Measurements from ENCODE around the gene MPHOSPH9.

The MPHOSPH9 gene

DNA sequence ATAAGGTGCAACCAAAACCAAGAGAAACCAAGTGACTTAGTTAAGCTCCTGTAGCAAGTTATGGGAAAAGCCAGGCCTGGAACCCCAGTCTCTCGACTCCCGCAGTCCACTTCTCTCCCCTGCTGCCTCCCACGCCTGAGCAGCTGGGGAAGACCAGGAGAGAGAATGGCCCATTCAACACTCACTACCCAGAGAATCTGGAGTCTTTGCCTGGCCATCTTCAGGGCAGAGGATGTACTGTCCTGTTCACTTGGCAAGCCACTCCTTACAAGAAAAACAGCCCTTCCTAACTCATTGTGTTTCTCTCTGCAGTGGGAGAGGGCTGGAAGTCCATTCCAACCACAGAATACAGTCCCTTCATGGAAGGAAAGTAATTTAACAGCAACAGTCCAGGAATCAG, 83.9 kb downstream of the MPHOSPH9 start:
- no peak for DNase-seq (ENCODE audit: low spot score)

DNA sequence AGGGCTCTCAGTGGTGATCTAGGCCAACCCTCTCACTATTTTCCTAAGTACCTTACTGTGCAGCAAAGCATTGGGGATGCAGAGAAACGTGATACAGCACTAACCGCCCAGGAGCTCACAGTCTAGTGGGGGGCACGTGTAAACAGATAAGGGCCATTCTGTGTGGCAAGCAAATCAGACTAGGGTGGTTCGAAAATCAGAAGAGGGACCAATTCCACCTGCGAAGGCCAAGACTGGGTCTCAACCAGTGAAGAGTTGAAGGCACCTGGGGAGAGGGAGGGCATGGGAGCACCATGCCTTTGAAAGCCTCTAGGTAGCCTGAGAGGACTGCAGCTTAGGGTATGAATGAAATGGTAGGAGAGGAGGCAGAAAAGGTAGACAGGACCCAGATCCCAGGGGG, 84.3 kb downstream of the MPHOSPH9 start:
- DNase-seq (ENCODE audit: low spot score): no peak

DNA sequence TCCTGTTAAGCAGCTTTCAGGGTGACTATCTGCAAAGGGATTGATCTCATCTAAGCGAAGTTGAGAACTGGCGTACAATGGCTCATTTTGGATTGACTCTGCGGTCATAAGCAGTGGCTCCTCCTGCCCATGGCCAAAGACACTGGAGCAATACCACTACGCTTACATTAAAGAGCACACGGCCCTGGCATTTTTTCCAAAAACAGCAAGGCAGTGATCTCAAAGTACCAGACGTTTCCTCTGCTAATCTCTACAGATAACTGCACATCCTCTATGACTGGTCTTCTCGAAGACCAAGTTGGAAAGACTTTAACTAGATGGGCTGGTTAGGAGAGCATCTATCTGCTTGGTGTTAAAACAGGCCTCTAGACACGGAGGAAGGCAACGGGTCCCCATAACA, 84.7 kb downstream of the MPHOSPH9 start:
- no peak for DNase-seq (ENCODE audit: low spot score)

DNA sequence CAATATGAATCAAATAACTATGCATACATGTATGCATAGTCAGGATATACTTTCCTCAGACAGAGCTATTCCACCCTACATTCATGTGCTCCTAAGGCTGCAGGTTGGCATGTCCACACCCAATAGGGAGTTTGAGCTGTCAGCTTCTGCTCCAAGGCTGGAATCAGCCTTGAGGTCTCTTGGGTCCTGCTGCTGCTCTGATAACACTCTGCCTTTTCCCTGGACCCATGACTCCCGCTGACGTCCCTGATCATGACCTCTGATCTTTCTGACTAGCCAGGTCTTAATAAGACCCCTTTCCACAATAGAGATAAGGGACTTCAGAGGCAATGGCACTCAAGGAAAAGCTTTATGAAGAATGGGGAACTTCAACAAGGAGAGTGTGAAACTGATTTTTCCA, 87.7 kb downstream of the MPHOSPH9 start:
- no peak for DNase-seq (ENCODE audit: low spot score)

DNA sequence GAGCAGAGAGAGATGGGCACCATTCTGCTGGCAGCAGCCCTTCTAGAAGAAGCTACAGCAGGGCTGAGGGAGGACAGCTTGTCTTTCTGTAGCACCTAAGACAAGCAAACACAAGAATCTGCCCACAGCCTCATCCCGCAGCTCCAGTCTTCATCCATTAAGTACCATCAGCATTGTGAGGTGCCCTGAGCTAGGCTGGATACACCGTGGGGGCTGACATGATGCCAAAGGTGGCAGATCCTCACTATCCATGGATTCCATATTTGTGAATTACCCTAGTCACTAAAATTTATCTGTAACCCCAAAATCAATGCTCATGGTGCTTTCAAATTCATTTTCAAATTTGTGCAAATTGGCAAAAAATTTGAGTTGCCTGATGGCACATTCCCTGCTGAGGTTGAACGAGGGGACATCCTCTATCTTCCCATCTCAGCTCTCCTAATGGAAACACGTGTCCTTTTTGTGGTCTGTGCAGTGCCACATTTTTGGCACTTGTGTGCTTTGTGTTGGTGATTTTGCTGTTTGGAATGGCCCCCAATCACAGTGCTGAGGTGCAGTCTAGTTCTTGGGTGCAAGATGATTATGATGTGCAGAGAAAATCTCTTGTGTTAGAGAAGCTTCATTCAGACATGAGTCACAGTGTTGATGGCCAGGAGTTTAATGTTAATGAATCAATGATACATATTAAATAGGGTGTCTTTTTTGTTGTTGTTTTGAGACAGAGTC, 89.0 kb downstream of the MPHOSPH9 start:
- DNase-seq (ENCODE audit: low spot score): no peak

DNA sequence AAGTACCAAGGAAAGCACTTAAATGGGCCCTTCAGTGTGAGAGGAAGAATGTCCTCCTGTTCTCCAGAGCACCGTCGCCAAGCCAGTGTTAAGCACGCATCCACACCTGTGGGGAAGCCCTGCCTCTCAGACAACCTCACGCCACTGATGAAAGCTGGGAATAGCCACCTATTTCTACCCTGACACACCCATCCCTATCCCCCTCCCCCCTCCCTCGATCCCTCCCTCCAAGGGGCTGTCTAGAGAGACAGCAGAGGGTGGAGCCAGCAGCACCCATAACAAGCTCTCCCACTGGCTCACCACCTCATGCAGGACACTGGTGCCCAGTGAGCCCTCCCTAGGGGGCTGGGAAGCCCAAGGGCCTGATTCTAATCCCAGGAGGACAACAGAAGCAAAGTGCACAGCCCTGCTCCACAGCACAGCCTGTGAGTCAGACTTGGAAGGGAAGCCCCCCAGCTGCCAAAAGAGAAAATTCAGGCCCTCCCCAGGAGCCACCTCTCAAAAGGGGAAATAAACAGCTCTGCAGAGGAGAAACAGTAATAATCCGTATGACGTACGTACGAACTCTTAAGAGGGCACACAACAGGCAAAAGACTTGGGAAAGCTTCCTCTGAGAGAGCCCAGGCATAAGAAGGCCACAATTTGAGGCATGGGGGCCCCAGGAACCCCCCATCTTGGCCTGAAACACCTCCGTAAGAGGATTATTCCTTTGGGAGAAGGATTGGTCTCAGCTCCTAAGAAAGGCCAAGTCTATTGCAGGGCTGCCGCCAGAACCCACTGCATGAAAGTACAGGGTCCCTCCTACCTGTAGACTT, 89.8 kb downstream of the MPHOSPH9 start:
- DNase-seq (ENCODE audit: low spot score): peak; percentile 55

DNA sequence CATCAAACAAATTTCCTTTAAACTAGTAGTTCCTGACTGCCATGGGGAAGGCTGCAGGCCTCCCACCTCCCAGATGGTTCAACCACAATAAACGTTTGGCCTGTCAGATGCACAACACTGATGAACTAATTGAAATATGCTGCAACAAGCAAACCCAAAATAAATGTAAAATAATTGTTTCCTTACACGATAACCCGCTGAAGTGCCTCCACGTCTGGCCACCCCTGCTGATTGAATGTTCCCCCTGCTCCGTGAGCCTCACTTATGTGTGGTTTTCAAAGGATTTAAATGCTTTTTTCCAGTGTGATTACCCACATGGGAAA, 90.5 kb downstream of the MPHOSPH9 start:
- DNase-seq (ENCODE audit: low spot score): no peak

DNA sequence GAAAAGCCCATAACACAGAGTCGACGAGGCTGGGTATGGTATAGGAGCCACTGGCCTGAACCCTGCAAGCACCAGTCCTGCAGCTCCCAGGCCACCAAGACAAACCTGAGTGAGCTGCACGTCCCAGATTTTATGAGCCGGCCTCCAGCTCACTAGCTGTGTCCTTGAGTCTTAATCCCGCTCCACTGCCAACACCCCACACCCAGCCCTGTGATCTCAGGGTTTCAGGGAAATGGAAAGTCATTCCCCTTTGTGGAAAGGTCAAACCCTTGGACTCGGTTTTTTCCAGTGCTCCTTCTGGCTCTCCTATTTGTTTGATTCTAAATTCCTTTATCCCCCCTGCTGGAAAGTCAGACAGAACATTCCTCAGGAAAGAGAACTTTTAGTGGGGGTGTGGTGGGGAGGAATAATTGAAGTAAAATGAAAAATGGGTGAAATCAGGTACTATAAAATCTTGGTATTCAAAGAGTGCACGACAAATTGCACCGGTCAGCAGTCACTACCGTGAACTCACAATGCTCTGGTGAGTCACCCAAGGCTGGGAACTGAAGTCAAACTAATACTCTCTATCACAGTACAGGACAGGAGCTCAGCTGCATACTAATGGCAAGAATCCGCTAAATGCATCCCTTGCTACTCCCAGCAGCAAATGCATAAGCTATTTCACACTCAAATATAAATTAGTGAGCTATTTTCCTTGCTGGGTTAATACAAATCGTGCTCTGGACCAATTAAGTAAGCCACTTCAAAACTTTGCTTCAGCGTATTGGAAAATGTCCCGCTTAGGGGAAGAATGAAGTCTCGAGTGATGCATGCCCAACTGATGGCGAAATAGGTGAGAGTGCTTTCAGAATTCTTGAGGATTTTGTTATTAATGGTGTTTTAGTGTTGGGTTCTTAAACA, 91.1 kb downstream of the MPHOSPH9 start:
- DNase-seq (ENCODE audit: low spot score): no peak

DNA sequence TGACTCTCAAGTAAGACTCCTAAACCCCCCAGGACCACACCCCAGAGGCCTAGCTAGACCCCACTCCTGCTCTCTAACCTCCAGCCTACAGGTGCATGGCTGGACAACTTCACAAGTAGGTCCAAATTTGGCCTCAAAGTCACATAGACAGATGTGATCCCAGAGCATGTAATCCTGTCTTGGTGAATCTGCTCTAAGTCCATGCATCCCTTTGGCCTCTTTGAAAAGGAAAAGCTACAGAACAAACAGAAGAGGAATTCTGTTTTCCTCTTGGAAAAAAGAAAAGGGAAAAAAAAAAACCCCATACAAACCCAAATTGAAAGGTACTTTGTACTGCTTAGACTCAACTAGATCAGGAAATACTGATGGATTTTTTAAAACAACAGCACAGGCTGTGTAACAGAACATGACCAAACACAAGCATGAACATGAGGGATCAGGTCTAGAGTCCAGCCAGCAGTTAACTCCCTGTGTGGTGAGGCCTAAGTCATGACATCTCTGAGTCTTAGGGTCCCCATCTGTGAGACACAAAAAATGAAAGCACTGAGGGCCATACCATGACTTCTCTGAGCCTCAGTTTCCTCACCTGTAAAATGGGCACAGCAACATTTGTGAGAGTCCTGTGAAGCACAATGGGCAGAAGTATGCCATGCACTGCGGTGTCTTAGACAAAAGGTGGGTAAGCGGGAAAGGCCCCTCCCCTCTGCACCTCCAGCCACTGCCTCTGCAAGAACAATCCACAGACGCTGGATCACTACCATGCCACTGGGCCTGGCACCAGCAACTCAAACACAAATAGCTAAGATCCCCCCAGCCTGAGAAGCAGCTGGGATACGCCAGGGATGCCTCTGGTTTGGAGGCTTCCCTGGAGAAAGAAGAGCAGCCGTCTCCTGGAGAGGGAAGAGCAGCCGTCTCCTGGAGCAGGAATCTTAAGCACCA, 92.0 kb downstream of the MPHOSPH9 start:
- DNase-seq (ENCODE audit: low spot score): peak; percentile 27

DNA sequence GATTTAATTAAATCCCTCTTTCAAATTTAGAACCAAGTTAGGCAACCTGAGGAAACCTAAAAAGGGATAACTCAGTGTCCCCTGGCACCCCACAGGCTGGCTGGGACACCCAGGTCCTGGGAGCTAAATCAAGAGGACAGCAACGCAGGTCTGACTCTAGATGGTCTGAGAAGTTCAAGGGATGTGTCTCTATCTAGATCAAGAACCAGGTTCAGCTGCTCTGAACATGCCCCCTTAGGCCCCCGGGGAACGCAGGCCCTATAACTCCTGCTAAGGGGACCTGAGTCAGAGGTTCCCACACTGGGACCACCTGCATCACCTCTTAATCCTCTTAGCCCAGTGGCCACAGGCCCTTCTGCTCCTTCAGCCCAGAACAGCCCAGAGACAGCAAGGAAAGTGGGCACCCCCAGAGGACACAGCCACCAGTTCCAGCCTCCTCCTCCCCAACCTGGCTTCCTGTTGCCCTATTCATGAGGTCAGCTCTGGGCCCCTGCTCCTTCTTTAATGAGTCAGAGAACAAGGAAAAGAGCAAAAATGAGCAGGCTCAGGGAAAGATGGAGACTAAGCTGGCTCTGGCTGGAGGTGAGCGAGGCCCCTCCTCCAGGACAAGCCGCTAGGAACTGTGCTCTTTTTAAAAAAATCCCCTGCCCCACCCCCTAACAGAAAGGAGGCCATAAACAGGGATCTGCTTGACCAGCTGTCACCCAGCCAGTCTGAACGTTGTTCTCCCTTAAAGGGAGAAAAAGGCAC, 92.8 kb downstream of the MPHOSPH9 start:
- peak; percentile 35 for DNase-seq (ENCODE audit: low spot score)

DNA sequence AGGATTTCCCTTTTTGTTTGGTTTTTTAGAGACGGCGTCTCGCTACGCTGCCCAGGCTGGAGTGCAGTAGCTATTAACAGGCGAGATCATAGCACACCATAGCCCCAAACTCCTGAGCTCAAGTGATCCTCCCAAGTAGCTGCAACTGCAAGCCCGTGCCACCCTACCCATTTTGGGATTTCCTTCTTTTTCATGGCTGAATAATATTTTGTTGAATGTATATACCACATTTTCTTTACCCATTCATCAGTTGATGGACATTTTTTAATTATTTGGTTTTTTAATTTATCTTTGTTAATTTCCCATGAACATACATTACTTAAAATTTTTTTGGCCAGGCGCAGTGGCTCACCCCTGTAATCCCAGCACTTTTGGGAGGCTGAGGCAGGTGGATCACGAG, 97.3 kb downstream of the MPHOSPH9 start:
- DNase-seq (ENCODE audit: low spot score): no peak

DNA sequence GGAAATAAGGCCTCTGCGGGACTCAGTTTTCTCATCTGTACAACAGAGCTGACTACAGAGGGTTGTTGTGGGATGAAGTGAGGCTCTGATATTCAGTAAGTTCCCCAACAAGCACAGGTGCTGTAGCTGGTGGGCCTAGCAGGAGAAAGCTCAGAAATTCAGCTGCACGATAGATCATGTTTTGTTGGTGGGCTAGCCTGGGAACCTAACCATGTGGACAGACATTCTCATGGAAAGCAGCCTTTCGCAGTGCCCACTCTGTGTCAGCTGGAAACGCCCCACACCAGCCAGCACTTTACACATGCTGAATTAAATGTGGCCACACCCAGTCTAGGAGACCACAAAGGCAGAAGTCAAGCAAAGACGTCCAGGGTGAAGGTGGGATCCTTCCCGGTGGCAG, 98.1 kb downstream of the MPHOSPH9 start:
- DNase-seq (ENCODE audit: low spot score): peak; percentile 78

DNA sequence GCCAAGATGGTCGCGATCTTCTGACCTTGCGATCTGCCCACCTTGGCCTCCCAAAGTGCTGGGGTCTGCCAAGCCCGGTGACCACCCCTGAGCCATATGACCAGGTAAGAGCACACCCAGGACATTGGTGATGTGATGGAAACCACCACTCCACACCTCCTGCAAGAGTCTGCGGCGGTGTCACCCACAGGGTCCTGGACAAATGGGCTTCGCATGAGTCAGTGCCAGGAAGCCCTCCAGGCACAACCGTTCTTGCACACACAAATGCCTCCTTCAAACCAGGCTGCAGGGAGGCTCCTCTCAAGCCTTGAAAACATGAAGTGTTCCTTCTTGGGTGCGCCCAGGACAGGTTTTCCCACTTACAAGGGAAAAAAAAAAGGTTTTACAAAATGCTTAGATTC, 98.7 kb downstream of the MPHOSPH9 start:
- DNase-seq (ENCODE audit: low spot score): no peak

DNA sequence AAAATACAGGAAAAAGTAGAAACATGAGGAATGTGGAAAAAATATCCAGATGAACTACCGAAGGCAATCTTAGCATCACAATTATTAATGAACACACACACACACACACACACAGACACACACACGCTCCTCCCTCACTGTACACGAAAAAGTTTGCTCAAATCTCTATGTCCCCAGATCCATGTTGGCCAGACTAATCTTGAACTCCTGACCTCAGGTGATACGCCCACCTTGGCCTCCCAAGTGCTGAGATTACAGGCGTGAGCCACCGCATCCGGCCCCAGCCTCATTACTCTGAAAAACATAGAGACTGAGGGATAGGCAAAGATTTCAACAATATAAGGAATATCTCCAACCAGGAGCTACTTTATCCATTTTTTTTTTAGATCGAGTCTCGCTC, 99.2 kb downstream of the MPHOSPH9 start:
- DNase-seq (ENCODE audit: low spot score): no peak

DNA sequence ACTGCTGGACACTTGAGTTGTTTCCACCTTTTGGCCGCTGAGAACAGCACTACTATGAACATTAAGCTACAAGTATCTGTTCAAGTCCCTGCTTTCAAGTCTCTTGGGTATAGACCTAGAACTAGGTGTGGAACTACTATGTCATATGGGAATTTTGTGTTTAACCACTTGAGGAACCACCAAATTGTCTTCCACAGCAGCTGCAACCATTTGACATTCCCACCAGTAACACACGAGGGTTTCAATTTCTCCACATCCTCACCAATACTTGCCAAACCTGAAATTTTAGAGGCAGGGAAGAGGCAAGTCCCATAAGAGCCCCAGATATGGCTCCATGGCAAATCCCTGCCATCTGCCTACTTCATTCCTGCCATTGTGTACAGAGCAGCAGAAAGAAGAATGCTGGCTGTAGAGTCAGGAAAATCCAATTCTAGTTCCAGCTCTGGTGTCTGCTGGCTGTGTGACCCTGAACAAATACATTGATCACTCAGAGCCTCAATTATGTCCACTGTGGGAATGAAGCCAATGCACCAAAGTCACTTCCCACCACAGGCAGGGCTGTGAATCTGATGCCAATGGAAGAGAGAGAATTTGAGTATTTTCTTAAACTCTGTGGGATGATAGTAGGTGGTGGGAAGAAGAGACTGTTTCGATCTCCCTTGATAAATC, 99.9 kb downstream of the MPHOSPH9 start:
- peak; percentile 44 for DNase-seq (ENCODE audit: low spot score)

DNA sequence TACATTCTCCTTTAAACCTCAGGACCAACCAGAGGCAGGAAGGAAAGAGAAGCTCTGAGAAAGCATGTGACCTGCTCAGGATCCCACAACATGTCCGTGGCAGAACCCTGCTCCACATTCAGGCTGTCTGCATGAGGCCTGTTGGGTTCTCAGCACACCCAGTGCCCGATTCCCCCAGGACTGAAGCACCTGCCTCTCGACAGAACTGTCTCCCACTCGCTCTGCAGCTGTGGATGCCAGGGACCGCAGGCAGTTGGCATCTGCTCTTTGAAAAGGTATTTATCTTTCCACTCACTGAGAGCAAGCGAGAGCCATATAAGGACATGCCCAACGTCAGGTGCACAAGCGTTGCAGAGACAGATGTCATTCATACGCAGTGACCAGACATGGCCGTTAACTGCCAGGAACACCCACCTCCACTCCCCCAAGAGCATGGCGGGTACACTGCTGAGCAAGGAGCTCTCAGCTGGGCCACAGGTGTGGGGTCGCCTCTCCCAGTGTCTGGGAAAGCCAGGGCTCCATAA, 101.0 kb downstream of the MPHOSPH9 start:
- DNase-seq (ENCODE audit: low spot score): peak; percentile 97

DNA sequence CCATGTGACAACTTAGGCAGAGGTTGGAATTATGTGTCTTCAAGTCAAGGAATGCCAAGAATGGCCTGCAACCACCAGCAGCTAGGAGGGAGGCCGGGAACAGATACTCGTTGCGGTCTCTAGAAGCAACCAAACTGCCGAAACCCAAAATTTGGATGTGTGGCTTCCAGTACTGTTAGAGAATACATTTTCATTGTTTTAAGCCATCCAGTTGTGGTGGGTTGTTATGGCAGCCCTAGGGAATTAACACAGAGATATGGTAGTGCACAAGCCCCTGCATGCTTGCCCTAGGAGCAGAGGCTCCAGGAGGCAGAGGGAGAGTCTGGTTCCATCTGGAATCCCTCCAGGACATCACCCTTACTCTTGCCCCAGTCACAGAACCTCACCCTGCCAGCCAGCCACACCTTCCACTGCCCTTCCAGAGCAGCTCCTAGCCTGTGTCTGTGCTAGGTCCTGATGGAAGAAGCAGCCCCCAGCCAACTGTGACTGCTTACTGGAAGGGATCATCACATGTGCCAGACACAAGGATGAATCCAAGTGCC, 101.6 kb downstream of the MPHOSPH9 start:
- no peak for DNase-seq (ENCODE audit: low spot score)

DNA sequence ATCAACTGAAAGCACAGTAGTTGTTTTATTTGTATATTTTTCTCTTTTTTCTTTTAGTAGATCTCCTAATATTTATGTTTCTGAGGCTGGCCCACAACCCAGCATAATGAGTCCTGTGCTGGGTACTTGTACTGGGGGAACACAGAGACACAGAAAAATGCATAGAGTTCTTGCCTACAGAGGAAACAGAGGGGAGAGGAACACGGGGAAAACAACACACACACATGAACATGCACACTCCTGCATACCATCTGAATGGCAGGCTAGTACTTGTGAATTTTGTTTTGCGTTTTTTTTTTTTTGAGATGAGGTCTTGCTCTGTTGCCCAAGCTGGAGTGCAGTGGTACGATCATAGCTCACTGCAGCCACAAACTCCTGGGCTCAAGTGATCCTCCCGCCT, 103.3 kb downstream of the MPHOSPH9 start:
- peak; percentile 55 for DNase-seq (ENCODE audit: low spot score)

DNA sequence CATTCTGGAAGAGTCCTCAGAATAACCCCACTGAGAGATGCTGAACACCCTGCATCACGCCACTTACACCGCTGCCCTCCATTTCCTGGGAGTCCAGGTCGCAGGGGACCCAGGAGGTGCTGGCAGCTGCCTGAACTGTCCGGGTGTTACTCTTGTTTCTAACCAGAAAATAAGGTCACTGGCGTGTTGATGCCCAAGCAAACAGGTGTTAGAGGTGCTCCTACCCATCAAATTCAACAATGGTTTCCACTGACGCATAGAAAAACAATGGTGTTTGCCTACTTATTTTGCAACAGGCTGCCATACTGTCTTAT, 105.8 kb downstream of the MPHOSPH9 start:
- DNase-seq (ENCODE audit: low spot score): peak; percentile 37

Measured in NAMALWA (cell line).